22Rv1 (cell line): ENCODE measurements around the gene CMBL.

Source experiments
- H3K27ac ChIP-seq: fragments of 450-650 bp; 2 replicates; pipeline ENCODE4 v1.5.1; 2017
- CTCF ChIP-seq: fragments of 450-650 bp; IDR thresholded peaks from 2 replicates; pipeline ENCODE4 v1.5.1; 2017; ENCODE audit warnings: mild to moderate bottlenecking
- ZFX ChIP-seq: fragments of 450-650 bp; IDR thresholded peaks from 2 replicates; pipeline ENCODE4 v1.6.1; 2017; ENCODE audit warnings: antibody characterized with exemption, borderline replicate concordance

Gene CMBL

GRCh38 chr5:10310066-10310779 is 2.5 kb upstream of the CMBL start:
- no peak for TF ChIP-seq ZFX
- TF ChIP-seq CTCF = no peak
- H3K27ac ChIP-seq = peak overlapping the region; percentile 45

- TF ChIP-seq CTCF (no peak), ZFX (no peak)
- no peak overlapping the region for H3K27ac ChIP-seq
These were observed 1.1 kb upstream of the CMBL start for GRCh38 chr5:10308844-10309243.

- peak overlapping the region; percentile 91 for H3K27ac ChIP-seq
- TF ChIP-seq ZFX (no peak), CTCF (no peak)
These were observed 896 bp downstream of the CMBL start for GRCh38 chr5:10306806-10307205.

- TF ChIP-seq CTCF = no peak
- TF ChIP-seq ZFX = no peak
- peak overlapping the region; percentile 91 for H3K27ac ChIP-seq
These were observed 1.6 kb downstream of the CMBL start for GRCh38 chr5:10306114-10306513.

- no peak overlapping the region for H3K27ac ChIP-seq
- peak; percentile 10; the same call in 1 of the 2 replicates for TF ChIP-seq CTCF
- no peak for TF ChIP-seq ZFX
These were observed 2.8 kb downstream of the CMBL start for GRCh38 chr5:10304932-10305331.

- no peak overlapping the region for H3K27ac ChIP-seq
- TF ChIP-seq CTCF (no peak), ZFX (no peak)
These were observed 4.0 kb downstream of the CMBL start for GRCh38 chr5:10303699-10304170.

- TF ChIP-seq ZFX (no peak), CTCF (no peak)
- H3K27ac ChIP-seq = no peak overlapping the region
These were observed 4.5 kb downstream of the CMBL start for GRCh38 chr5:10303201-10303600.
